ENCODE results near the gene MARCHF5.
"Not testable (repeated sequence)": the region's sequence is repeated elsewhere in the genome, so short reads cannot be mapped to it uniquely, and the experiment has no call there.

DNA sequence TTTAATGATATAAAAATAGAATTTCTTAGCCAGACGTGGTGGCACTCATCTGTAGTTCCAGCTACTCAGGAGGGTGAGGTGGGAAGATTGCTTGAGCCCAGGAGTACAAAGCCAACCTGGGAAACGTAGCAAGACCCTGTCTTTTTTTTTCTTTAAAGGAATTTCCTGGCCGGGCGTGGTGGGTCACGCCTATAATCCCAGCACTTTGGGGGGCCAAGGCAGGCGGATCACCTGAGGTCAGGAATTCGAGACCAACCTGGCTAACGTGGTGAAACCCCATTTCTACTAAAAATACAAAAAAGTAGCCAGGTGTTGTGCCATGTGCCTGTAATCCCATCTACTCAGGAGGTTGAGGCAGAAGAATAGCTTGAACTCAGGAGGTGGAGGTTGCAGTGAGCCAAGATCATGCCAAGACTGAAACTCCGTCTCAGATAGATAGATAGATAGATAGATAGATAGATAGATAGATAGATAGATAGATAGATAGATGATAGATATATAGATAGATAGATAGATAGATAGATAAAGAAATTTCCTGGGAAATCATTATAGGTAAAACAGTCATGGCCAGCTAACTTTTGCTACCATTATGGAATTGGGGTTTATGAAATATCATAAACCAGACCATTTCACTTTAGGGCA, 56.2 kb downstream of the MARCHF5 start:
- TF ChIP-seq, protein P1, sequence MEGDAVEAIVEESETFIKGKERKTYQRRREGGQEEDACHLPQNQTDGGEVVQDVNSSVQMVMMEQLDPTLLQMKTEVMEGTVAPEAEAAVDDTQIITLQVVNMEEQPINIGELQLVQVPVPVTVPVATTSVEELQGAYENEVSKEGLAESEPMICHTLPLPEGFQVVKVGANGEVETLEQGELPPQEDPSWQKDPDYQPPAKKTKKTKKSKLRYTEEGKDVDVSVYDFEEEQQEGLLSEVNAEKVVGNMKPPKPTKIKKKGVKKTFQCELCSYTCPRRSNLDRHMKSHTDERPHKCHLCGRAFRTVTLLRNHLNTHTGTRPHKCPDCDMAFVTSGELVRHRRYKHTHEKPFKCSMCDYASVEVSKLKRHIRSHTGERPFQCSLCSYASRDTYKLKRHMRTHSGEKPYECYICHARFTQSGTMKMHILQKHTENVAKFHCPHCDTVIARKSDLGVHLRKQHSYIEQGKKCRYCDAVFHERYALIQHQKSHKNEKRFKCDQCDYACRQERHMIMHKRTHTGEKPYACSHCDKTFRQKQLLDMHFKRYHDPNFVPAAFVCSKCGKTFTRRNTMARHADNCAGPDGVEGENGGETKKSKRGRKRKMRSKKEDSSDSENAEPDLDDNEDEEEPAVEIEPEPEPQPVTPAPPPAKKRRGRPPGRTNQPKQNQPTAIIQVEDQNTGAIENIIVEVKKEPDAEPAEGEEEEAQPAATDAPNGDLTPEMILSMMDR (conservative IDR thresholded peaks at IDR 0.05 in 1 of 2, IDR thresholded peaks at IDR 0.05 in 1 of 2; ENCODE audit: low read depth in 1 of 2, low read length in 2 of 2): not testable (repeated sequence)
- not testable (repeated sequence) for TF ChIP-seq EZH2 (IDR thresholded peaks at IDR 0.05; ENCODE audit: low read length, missing control alignments)
